ENCODE measurements around the gene SGO2.

- no peak for TF ChIP-seq CTCF (IDR thresholded peaks at IDR 0.05; ENCODE audit: insufficient read depth, low read length, poor library complexity, severe bottlenecking)
- TF ChIP-seq EZH2phosphoT487 (conservative IDR thresholded peaks at IDR 0.05; ENCODE audit: low read length): no peak
These were observed 8.6 kb downstream of the SGO2 start for GRCh38 chr2:200534572-200534971.

All from SU-DHL-6 (cell line).